Natural killer cell (primary cell): ENCODE data around the gene STX19. TPM values are rescaled to one million over a fixed set of nuclear protein-coding genes. Genes with fewer than 3 reads are reported as not detected.

Source experiments
- ATAC-seq, 3 donors: fragments of 150-1000 bp in 2 of 3; fragments of 200-7000 bp in 1 of 3; cut with Tn5 transposase; 1 replicate in 1 of 3; 2 replicates in 2 of 3; pipeline ENCODE4 v1.10.0; 2021; ENCODE audit warnings: mild to moderate bottlenecking in 2 of 3, moderate library complexity in 2 of 3
- DNase-seq, 2 donors: peaks; one replicate each; pipeline versions ENCODE4 v3.0.0 to v3.0.0-alpha.2; 2013 to 2021; ENCODE audit warnings: mixed read lengths in 1 of 2
- H3K27ac ChIP-seq: one replicate; pipeline ENCODE4 v1.5.1; 2013; ENCODE audit warnings: mild to moderate bottlenecking, low read length
- H3K27me3 ChIP-seq: one replicate; pipeline ENCODE4 v1.6.1; 2013; ENCODE audit warnings: low read length; ENCODE audit not compliant: control insufficient read depth, insufficient read depth
- H3K36me3 ChIP-seq: one replicate; pipeline ENCODE4 v1.6.1; 2013; ENCODE audit warnings: low read length; ENCODE audit not compliant: control insufficient read depth, insufficient read depth
- H3K4me1 ChIP-seq: one replicate; pipeline ENCODE4 v1.6.1; 2013; ENCODE audit warnings: low read length; ENCODE audit not compliant: control insufficient read depth, insufficient read depth
- H3K4me3 ChIP-seq: one replicate; pipeline ENCODE4 v1.5.1; 2013; ENCODE audit warnings: low read length
- H3K9me3 ChIP-seq: one replicate; pipeline ENCODE4 v1.6.1; 2013; ENCODE audit warnings: low read length; ENCODE audit not compliant: control insufficient read depth, insufficient read depth
- H3K27ac Mint-ChIP-seq, 2 donors: one replicate each; pipeline ENCODE4 v1.8.0; 2022; ENCODE audit warnings: mild to moderate bottlenecking in 2 of 2, mixed read lengths in 2 of 2, moderate library complexity in 1 of 2
- H3K27me3 Mint-ChIP-seq, 2 donors: one replicate each; pipeline ENCODE4 v1.8.0; 2022; ENCODE audit warnings: low read depth in 2 of 2, mixed read lengths in 2 of 2
- H3K36me3 Mint-ChIP-seq: one replicate; pipeline ENCODE4 v1.8.0; 2022; ENCODE audit warnings: mixed read lengths
- H3K4me1 Mint-ChIP-seq, 2 donors: one replicate each; pipeline ENCODE4 v1.8.0; 2022; ENCODE audit warnings: mixed read lengths in 2 of 2
- H3K4me3 Mint-ChIP-seq: one replicate; pipeline ENCODE4 v1.8.0; 2022; ENCODE audit warnings: mild to moderate bottlenecking, moderate library complexity, mixed read lengths
- H3K9me3 Mint-ChIP-seq, 2 donors: one replicate each; pipeline ENCODE4 v1.8.0; 2022; ENCODE audit warnings: mixed read lengths in 2 of 2
- CTCF ChIP-seq: fragments of 200-600 bp; IDR thresholded peaks from one replicate; pipeline ENCODE4 v1.8.0; 2022; ENCODE audit warnings: antibody characterized with exemption
- WGBS: methylation state at CpG from one replicate; pipeline ENCODE4 v1.1.7; 2013; ENCODE audit warnings: missing lambda C conversion rate; ENCODE audit not compliant: insufficient coverage; 5-methylcytosine and 5-hydroxymethylcytosine counted together
- intact Hi-C: fragments of 100-400 bp; cut with micrococcal nuclease; formaldehyde crosslinking; loops from one replicate; pipeline ENCODE4 v1.14.2; 2022
- total RNA-seq, 4 donors: library from RNA; stranded (reverse); fragments of 120-200 nt in 1 of 4; gene quantifications; one replicate each; pipeline versions ENCODE4 v1.2.3 to v1.2.4, GENCODE V29; 2013 to 2022

STX19 gene
- total RNA-seq, 3 donors from 2014 or later (not counting 1 experiment from before 2014, with no cell fraction given), result not detected

GRCh38 chr3:93991631-93992030, 36.8 kb downstream of the STX19 start:
- no peaks in the 10 kb centered on the region for H3K36me3 Mint-ChIP-seq
- H3K36me3 ChIP-seq, result no peaks in the 10 kb centered on the region
- H3K9me3 ChIP-seq, result no peaks in the 10 kb centered on the region
- ATAC-seq (no peak), DNase-seq (no peak)
- H3K4me3 Mint-ChIP-seq, result no peak overlapping the region
- no peak overlapping the region for H3K4me3 ChIP-seq
- no peak overlapping the region for H3K27ac Mint-ChIP-seq
- H3K9me3 Mint-ChIP-seq, result no peaks in the 10 kb centered on the region
- no peak for TF ChIP-seq CTCF
- intact Hi-C loops, result no loop called here
- no peaks in the 10 kb centered on the region for H3K4me1 ChIP-seq
- WGBS, result 88% methylated on average over 1 of the region's 2 CpGs
- H3K4me1 Mint-ChIP-seq, result peaks cover 6 to 9% of the 10 kb centered on the region in 2 donors
- no peak overlapping the region for H3K27ac ChIP-seq
- no peaks in the 10 kb centered on the region for H3K27me3 ChIP-seq
- no peaks in the 10 kb centered on the region for H3K27me3 Mint-ChIP-seq

DNA sequence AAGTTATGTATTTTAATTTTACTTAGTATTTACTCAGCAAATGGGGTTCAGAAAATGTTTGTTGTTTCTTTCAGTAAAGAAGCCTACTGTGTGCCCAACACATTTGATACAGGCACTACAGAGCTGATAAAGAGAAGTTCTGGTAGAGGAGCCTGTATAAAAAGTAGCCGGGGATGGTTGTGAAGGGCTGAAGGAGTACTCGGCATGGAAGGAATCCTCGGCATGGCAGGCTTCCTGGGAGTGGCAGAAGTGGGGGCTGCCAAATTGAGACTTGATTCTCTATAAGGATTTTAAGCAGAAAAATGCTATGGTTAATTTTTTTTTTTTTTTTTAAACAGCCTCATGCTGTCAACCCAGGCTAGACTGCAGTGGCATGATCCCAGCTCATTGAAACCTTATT, 39.2 kb downstream of the STX19 start:
- Mint-ChIP-seq H3K36me3 (no peaks in the 10 kb centered on the region), H3K9me3 (no peaks in the 10 kb centered on the region), H3K27me3 (no peaks in the 10 kb centered on the region), H3K4me3 (no peak overlapping the region), H3K27ac (no peak overlapping the region), H3K4me1 (peaks cover 4 to 6% of the 10 kb centered on the region in 2 donors)
- Histone ChIP-seq H3K4me1 (no peaks in the 10 kb centered on the region), H3K4me3 (no peak overlapping the region), H3K27ac (no peak overlapping the region), H3K36me3 (no peaks in the 10 kb centered on the region), H3K27me3 (no peaks in the 10 kb centered on the region), H3K9me3 (no peaks in the 10 kb centered on the region)
- no peak for DNase-seq
- no peak for ATAC-seq
- intact Hi-C loops, result no loop called here
- 97% methylated on average over 3 of the region's 3 CpGs for WGBS
- TF ChIP-seq CTCF, result no peak

DNA sequence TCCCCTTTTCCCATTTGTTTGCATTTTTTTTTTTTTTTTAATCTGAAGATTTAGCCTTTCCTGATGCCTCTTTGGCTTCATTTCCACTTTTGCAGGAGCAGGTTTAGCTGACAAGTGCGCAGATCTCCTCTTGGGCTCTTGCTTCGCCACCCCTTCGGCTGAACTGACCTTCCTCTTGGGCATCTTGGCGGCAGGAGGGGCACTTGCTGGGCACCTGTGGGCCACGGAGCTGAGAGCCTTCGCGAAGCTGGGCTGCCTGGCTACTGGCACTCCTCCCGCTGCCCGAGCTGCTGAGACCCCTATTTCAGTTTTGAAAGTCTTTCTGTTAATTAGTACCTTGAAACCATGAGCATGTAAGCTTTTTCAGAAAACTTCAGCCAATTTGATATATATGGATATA, 39.6 kb downstream of the STX19 start:
- Mint-ChIP-seq H3K4me1 (peaks cover 0 to under 1% of the 10 kb centered on the region in 2 donors), H3K4me3 (no peak overlapping the region), H3K36me3 (no peaks in the 10 kb centered on the region), H3K9me3 (no peaks in the 10 kb centered on the region), H3K27me3 (no peaks in the 10 kb centered on the region), H3K27ac (no peak overlapping the region)
- no peak for DNase-seq
- Histone ChIP-seq H3K36me3 (no peaks in the 10 kb centered on the region), H3K27me3 (no peaks in the 10 kb centered on the region), H3K4me3 (no peak overlapping the region), H3K9me3 (no peaks in the 10 kb centered on the region), H3K4me1 (no peaks in the 10 kb centered on the region), H3K27ac (no peak overlapping the region)
- WGBS, result 97% methylated on average over 9 of the region's 9 CpGs
- intact Hi-C loops, result no loop called here
- ATAC-seq, result no peak
- no peak for TF ChIP-seq CTCF

- Mint-ChIP-seq H3K9me3 (no peaks in the 10 kb centered on the region), H3K4me1 (no peaks in the 10 kb centered on the region), H3K27ac (no peak overlapping the region), H3K36me3 (no peaks in the 10 kb centered on the region), H3K4me3 (no peak overlapping the region), H3K27me3 (no peaks in the 10 kb centered on the region)
- Histone ChIP-seq H3K36me3 (no peaks in the 10 kb centered on the region), H3K4me1 (no peaks in the 10 kb centered on the region), H3K9me3 (no peaks in the 10 kb centered on the region), H3K4me3 (no peak overlapping the region), H3K27me3 (no peaks in the 10 kb centered on the region), H3K27ac (no peak overlapping the region)
- ATAC-seq (no peak), DNase-seq (no peak)
- intact Hi-C loops, result no loop called here
- no peak for TF ChIP-seq CTCF
Measured at GRCh38 chr3:93988283-93988682, 40.1 kb downstream of the STX19 start.
